Jurkat, Clone E6-1 (cell line): ENCODE data around the gene PPT1.
"Not testable (repeated sequence)": the region's sequence is repeated elsewhere in the genome, so short reads cannot be mapped to it uniquely, and the experiment has no call there.

ENCODE experiments used
- DNase-seq: peaks from one replicate; pipeline ENCODE4 v3.0.0-alpha.2; 2011; ENCODE audit warnings: low read depth, low spot score
- H3K4me3 ChIP-seq: 2 replicates; pipeline ENCODE4 v1.5.1; 2011; ENCODE audit warnings: mild to moderate bottlenecking, low read length, control low read depth, moderate library complexity

The PPT1 gene

GRCh38 chr1:40038697-40039096 is 58.4 kb downstream of the PPT1 start:
- H3K4me3 ChIP-seq = no peak overlapping the region
- DNase-seq = no peak

- not testable (repeated sequence) for DNase-seq, H3K4me3 ChIP-seq
Observed at GRCh38 chr1:40037254-40037653, 59.8 kb downstream of the PPT1 start.

GRCh38 chr1:40036574-40036973 is 60.5 kb downstream of the PPT1 start:
- DNase-seq = no peak
- no peak overlapping the region for H3K4me3 ChIP-seq

GRCh38 chr1:40034869-40035268 is 62.2 kb downstream of the PPT1 start:
- H3K4me3 ChIP-seq = peak overlapping the region; percentile 9
- peak; percentile 76 for DNase-seq

- H3K4me3 ChIP-seq = no peak overlapping the region
- DNase-seq = peak; percentile 66
Observed at GRCh38 chr1:40032240-40032891, 64.7 kb downstream of the PPT1 start.

GRCh38 chr1:40030528-40031135 is 66.4 kb downstream of the PPT1 start:
- no peak for DNase-seq
- no peak overlapping the region for H3K4me3 ChIP-seq

GRCh38 chr1:40029608-40030007 is 67.4 kb downstream of the PPT1 start:
- no peak for DNase-seq
- no peak overlapping the region for H3K4me3 ChIP-seq

GRCh38 chr1:40027647-40028046 is 69.4 kb downstream of the PPT1 start:
- H3K4me3 ChIP-seq = no peak overlapping the region
- DNase-seq = no peak

GRCh38 chr1:40024671-40025070 is 72.4 kb downstream of the PPT1 start:
- H3K4me3 ChIP-seq = no peak overlapping the region
- DNase-seq = no peak

- no peak overlapping the region for H3K4me3 ChIP-seq
- no peak for DNase-seq
Observed at GRCh38 chr1:40023379-40023944, 73.6 kb downstream of the PPT1 start.
